Measurements from ENCODE around the gene HPCAL1.

GRCh38 chr2:10328670-10329579, 26.2 kb downstream of the HPCAL1 start:
- no peak for TF ChIP-seq CTCF (conservative IDR thresholded peaks at IDR 0.05; ENCODE audit: low read depth in 2 of 2)
- no peak for TF ChIP-seq EZH2phosphoT487 (IDR thresholded peaks at IDR 0.05; ENCODE audit: unreplicated experiment)
- TF ChIP-seq, protein P1, sequence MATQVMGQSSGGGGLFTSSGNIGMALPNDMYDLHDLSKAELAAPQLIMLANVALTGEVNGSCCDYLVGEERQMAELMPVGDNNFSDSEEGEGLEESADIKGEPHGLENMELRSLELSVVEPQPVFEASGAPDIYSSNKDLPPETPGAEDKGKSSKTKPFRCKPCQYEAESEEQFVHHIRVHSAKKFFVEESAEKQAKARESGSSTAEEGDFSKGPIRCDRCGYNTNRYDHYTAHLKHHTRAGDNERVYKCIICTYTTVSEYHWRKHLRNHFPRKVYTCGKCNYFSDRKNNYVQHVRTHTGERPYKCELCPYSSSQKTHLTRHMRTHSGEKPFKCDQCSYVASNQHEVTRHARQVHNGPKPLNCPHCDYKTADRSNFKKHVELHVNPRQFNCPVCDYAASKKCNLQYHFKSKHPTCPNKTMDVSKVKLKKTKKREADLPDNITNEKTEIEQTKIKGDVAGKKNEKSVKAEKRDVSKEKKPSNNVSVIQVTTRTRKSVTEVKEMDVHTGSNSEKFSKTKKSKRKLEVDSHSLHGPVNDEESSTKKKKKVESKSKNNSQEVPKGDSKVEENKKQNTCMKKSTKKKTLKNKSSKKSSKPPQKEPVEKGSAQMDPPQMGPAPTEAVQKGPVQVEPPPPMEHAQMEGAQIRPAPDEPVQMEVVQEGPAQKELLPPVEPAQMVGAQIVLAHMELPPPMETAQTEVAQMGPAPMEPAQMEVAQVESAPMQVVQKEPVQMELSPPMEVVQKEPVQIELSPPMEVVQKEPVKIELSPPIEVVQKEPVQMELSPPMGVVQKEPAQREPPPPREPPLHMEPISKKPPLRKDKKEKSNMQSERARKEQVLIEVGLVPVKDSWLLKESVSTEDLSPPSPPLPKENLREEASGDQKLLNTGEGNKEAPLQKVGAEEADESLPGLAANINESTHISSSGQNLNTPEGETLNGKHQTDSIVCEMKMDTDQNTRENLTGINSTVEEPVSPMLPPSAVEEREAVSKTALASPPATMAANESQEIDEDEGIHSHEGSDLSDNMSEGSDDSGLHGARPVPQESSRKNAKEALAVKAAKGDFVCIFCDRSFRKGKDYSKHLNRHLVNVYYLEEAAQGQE (IDR thresholded peaks at IDR 0.05; ENCODE audit: unreplicated experiment) = no peak
- TF ChIP-seq EZH2 (IDR thresholded peaks at IDR 0.05; ENCODE audit: low read depth, unreplicated experiment) = no peak
- no peak for TF ChIP-seq POLR2AphosphoS5 (IDR thresholded peaks at IDR 0.05; ENCODE audit: low read depth)

Measured in GM23338 (cell line).